ENCODE data around the gene MCEMP1. TPM values are rescaled to one million over a fixed set of nuclear protein-coding genes. Genes with fewer than 3 reads are reported as not detected.

MCEMP1 gene
- polyA plus RNA-seq (2013): 0.50 TPM

GRCh38 chr19:7676854-7677253 lies at the start of gene MCEMP1:
Gene MCEMP1 (plus strand): TSS chr19:7677090. CDS start chr19:7677121, 31 bp downstream.
- peaks cover 0 to 5% (median 1%) of the 10 kb centered on the region in 5 experiments for H3K9me3 ChIP-seq (ENCODE audit: control extremely low read depth in 1 of 5, control insufficient read depth in 4 of 5, insufficient read depth in 2 of 5, low read depth in 1 of 5, low read length in 4 of 5)
- CTCF ChIA-PET: interaction anchor here (2.3 to 2.9 kb wide), 2 partner anchors 25 to 123 kb away, joined by 16 to 18 read pairs; no protein-coding TSS in a partner anchor
- peak in 1 of 3 donors; percentile 36 for DNase-seq
- H3K4me3 ChIP-seq (ENCODE audit: control insufficient read depth in 1 of 7, extremely low read depth in 1 of 7, insufficient read depth in 4 of 7, low read depth in 2 of 7, low read length in 6 of 7): peak within 1 kb of the TSS in 5 of 7 experiments; percentile 43 to 57 (median 50)
- no peaks in the 10 kb centered on the region for H3K36me3 ChIP-seq (ENCODE audit: control insufficient read depth in 4 of 4, insufficient read depth in 4 of 4, low read length in 3 of 4)
- H3K27me3 ChIP-seq (replicated peaks in 2 of 5; ENCODE audit: control insufficient read depth in 4 of 5, insufficient read depth in 5 of 5, low read length in 4 of 5): peaks cover 0 to 9% (median 0%) of the 10 kb centered on the region in 5 experiments
- WGBS (ENCODE audit: insufficient coverage): 5% methylated on average over 4 of the region's 10 CpGs
- no peak within 1 kb of the TSS for H3K27ac ChIP-seq (ENCODE audit: insufficient read depth in 1 of 2, low read depth in 1 of 2, low read length in 2 of 2, poor library complexity in 1 of 2, severe bottlenecking in 2 of 2)
- H3K4me1 ChIP-seq (ENCODE audit: control extremely low read depth in 1 of 4, control insufficient read depth in 4 of 4, insufficient read depth in 4 of 4, low read length in 3 of 4): peaks cover 0 to 53% (median 46%) of the 10 kb centered on the region in 4 experiments
- POLR2A ChIA-PET: no interaction called here

- no peak for DNase-seq
- 91% methylated on average over 21 of the region's 24 CpGs for WGBS (ENCODE audit: insufficient coverage)
- Histone ChIP-seq H3K4me3 (ENCODE audit: control insufficient read depth in 1 of 7, extremely low read depth in 1 of 7, insufficient read depth in 4 of 7, low read depth in 2 of 7, low read length in 6 of 7) (no peak overlapping the region), H3K9me3 (ENCODE audit: control extremely low read depth in 1 of 5, control insufficient read depth in 4 of 5, insufficient read depth in 2 of 5, low read depth in 1 of 5, low read length in 4 of 5) (no peaks in the 10 kb centered on the region), H3K27me3 (replicated peaks in 2 of 5; ENCODE audit: control insufficient read depth in 4 of 5, insufficient read depth in 5 of 5, low read length in 4 of 5) (no peaks in the 10 kb centered on the region), H3K4me1 (ENCODE audit: control extremely low read depth in 1 of 4, control insufficient read depth in 4 of 4, insufficient read depth in 4 of 4, low read length in 3 of 4) (peaks cover 7 to 28% (median 25%) of the 10 kb centered on the region in 4 experiments), H3K36me3 (ENCODE audit: control insufficient read depth in 4 of 4, insufficient read depth in 4 of 4, low read length in 3 of 4) (peaks cover 7 to 50% (median 35%) of the 10 kb centered on the region in 4 experiments), H3K27ac (ENCODE audit: insufficient read depth in 1 of 2, low read depth in 1 of 2, low read length in 2 of 2, poor library complexity in 1 of 2, severe bottlenecking in 2 of 2) (no peak overlapping the region)
- ChIA-PET POLR2A (no interaction called here), CTCF (interaction anchor here (1.5 kb wide), 1 partner anchor 54 kb away, joined by 4 read pairs; the partner anchor contains the start of gene TRAPPC5)
These were observed 49.7 kb upstream of the MCEMP1 start for GRCh38 chr19:7627166-7627565.

GRCh38 chr19:7628589-7629311 lies 48.1 kb upstream of the MCEMP1 start:
- Histone ChIP-seq H3K36me3 (ENCODE audit: control insufficient read depth in 4 of 4, insufficient read depth in 4 of 4, low read length in 3 of 4) (peaks cover 0 to 40% (median 25%) of the 10 kb centered on the region in 4 experiments), H3K9me3 (ENCODE audit: control extremely low read depth in 1 of 5, control insufficient read depth in 4 of 5, insufficient read depth in 2 of 5, low read depth in 1 of 5, low read length in 4 of 5) (no peaks in the 10 kb centered on the region), H3K27ac (ENCODE audit: insufficient read depth in 1 of 2, low read depth in 1 of 2, low read length in 2 of 2, poor library complexity in 1 of 2, severe bottlenecking in 2 of 2) (peak overlapping the region; percentile 99), H3K27me3 (replicated peaks in 2 of 5; ENCODE audit: control insufficient read depth in 4 of 5, insufficient read depth in 5 of 5, low read length in 4 of 5) (no peaks in the 10 kb centered on the region), H3K4me3 (ENCODE audit: control insufficient read depth in 1 of 7, extremely low read depth in 1 of 7, insufficient read depth in 4 of 7, low read depth in 2 of 7, low read length in 6 of 7) (peak overlapping the region; percentile 78 to 100 (median 97)), H3K4me1 (ENCODE audit: control extremely low read depth in 1 of 4, control insufficient read depth in 4 of 4, insufficient read depth in 4 of 4, low read length in 3 of 4) (peaks cover 7 to 28% (median 25%) of the 10 kb centered on the region in 4 experiments)
- POLR2A ChIA-PET: interaction anchor here (1.1 kb wide), 1 partner anchor 12 kb away, joined by 3 read pairs; no protein-coding TSS in a partner anchor
- WGBS (ENCODE audit: insufficient coverage): 5% methylated on average over 14 of the region's 15 CpGs
- CTCF ChIA-PET: no interaction called here
- no peak for DNase-seq

- under 1% methylated on average over 37 of the region's 40 CpGs for WGBS (ENCODE audit: insufficient coverage)
- POLR2A ChIA-PET: interaction anchor here (1.1 kb wide), 1 partner anchor 12 kb away, joined by 3 read pairs; no protein-coding TSS in a partner anchor
These were observed 47.4 kb upstream of the MCEMP1 start, which contains the start of the genes PET100 and XAB2 for GRCh38 chr19:7629347-7630054. Gene PET100 (plus strand): TSS chr19:7629793. CDS start chr19:7629834, 41 bp downstream. Gene XAB2 (minus strand): TSS chr19:7629545. CDS start chr19:7629527, 18 bp downstream.

GRCh38 chr19:7631577-7631976 lies 45.3 kb upstream of the MCEMP1 start:
- CTCF ChIA-PET: no interaction called here
- Histone ChIP-seq H3K36me3 (ENCODE audit: control insufficient read depth in 4 of 4, insufficient read depth in 4 of 4, low read length in 3 of 4) (peaks cover 0 to 15% (median 11%) of the 10 kb centered on the region in 4 experiments), H3K27me3 (replicated peaks in 2 of 5; ENCODE audit: control insufficient read depth in 4 of 5, insufficient read depth in 5 of 5, low read length in 4 of 5) (no peaks in the 10 kb centered on the region), H3K9me3 (ENCODE audit: control extremely low read depth in 1 of 5, control insufficient read depth in 4 of 5, insufficient read depth in 2 of 5, low read depth in 1 of 5, low read length in 4 of 5) (no peaks in the 10 kb centered on the region), H3K4me1 (ENCODE audit: control extremely low read depth in 1 of 4, control insufficient read depth in 4 of 4, insufficient read depth in 4 of 4, low read length in 3 of 4) (peaks cover 7 to 40% (median 32%) of the 10 kb centered on the region in 4 experiments), H3K27ac (ENCODE audit: insufficient read depth in 1 of 2, low read depth in 1 of 2, low read length in 2 of 2, poor library complexity in 1 of 2, severe bottlenecking in 2 of 2) (no peak overlapping the region), H3K4me3 (ENCODE audit: control insufficient read depth in 1 of 7, extremely low read depth in 1 of 7, insufficient read depth in 4 of 7, low read depth in 2 of 7, low read length in 6 of 7) (no peak overlapping the region)
- no peak for DNase-seq
- WGBS (ENCODE audit: insufficient coverage): 98% methylated on average over 10 of the region's 12 CpGs
- POLR2A ChIA-PET: no interaction called here

More at GRCh38 chr19:7629347-7630054, 47.4 kb upstream of the MCEMP1 start, which contains the start of the genes PET100 and XAB2:
- Histone ChIP-seq H3K27me3 (replicated peaks in 2 of 5; ENCODE audit: control insufficient read depth in 4 of 5, insufficient read depth in 5 of 5, low read length in 4 of 5) (no peaks in the 10 kb centered on the region), H3K27ac (ENCODE audit: insufficient read depth in 1 of 2, low read depth in 1 of 2, low read length in 2 of 2, poor library complexity in 1 of 2, severe bottlenecking in 2 of 2) (peak within 1 kb of the TSS; percentile 99), H3K36me3 (ENCODE audit: control insufficient read depth in 4 of 4, insufficient read depth in 4 of 4, low read length in 3 of 4) (peaks cover 0 to 33% (median 21%) of the 10 kb centered on the region in 4 experiments), H3K4me1 (ENCODE audit: control extremely low read depth in 1 of 4, control insufficient read depth in 4 of 4, insufficient read depth in 4 of 4, low read length in 3 of 4) (peaks cover 7 to 28% (median 25%) of the 10 kb centered on the region in 4 experiments), H3K9me3 (ENCODE audit: control extremely low read depth in 1 of 5, control insufficient read depth in 4 of 5, insufficient read depth in 2 of 5, low read depth in 1 of 5, low read length in 4 of 5) (no peaks in the 10 kb centered on the region), H3K4me3 (ENCODE audit: control insufficient read depth in 1 of 7, extremely low read depth in 1 of 7, insufficient read depth in 4 of 7, low read depth in 2 of 7, low read length in 6 of 7) (peak within 1 kb of the TSS; percentile 78 to 100 (median 97))
- CTCF ChIA-PET: interaction anchor here (1.0 to 1.5 kb wide), 3 partner anchors 51 to 170 kb away, joined by 3 to 5 read pairs (median 3); partner anchors contain the start of gene TRAPPC5
- DNase-seq: peak; percentile 98 to 99 (median 99)

GRCh38 chr19:7632340-7633203 lies 44.3 kb upstream of the MCEMP1 start:
- peaks cover 7 to 45% (median 37%) of the 10 kb centered on the region in 4 experiments for H3K4me1 ChIP-seq (ENCODE audit: control extremely low read depth in 1 of 4, control insufficient read depth in 4 of 4, insufficient read depth in 4 of 4, low read length in 3 of 4)
- H3K9me3 ChIP-seq (ENCODE audit: control extremely low read depth in 1 of 5, control insufficient read depth in 4 of 5, insufficient read depth in 2 of 5, low read depth in 1 of 5, low read length in 4 of 5): no peaks in the 10 kb centered on the region
- H3K27me3 ChIP-seq (replicated peaks in 2 of 5; ENCODE audit: control insufficient read depth in 4 of 5, insufficient read depth in 5 of 5, low read length in 4 of 5): no peaks in the 10 kb centered on the region
- H3K27ac ChIP-seq (ENCODE audit: insufficient read depth in 1 of 2, low read depth in 1 of 2, low read length in 2 of 2, poor library complexity in 1 of 2, severe bottlenecking in 2 of 2): no peak overlapping the region
- peaks cover 0 to 12% (median 5%) of the 10 kb centered on the region in 4 experiments for H3K36me3 ChIP-seq (ENCODE audit: control insufficient read depth in 4 of 4, insufficient read depth in 4 of 4, low read length in 3 of 4)
- ChIA-PET POLR2A (interaction anchor here (0.8 kb wide), 1 partner anchor 14 kb away, joined by 3 read pairs; no protein-coding TSS in a partner anchor), CTCF (interaction anchor here (1.1 to 1.5 kb wide), 2 partner anchors 15 to 48 kb away, joined by 4 read pairs; partner anchors contain the start of gene TRAPPC5)
- H3K4me3 ChIP-seq (ENCODE audit: control insufficient read depth in 1 of 7, extremely low read depth in 1 of 7, insufficient read depth in 4 of 7, low read depth in 2 of 7, low read length in 6 of 7): no peak overlapping the region
- WGBS (ENCODE audit: insufficient coverage): 97% methylated on average over 32 of the region's 40 CpGs
- DNase-seq: no peak
